ENCODE measurements around the gene HSPA12A.

The HSPA12A gene

DNA sequence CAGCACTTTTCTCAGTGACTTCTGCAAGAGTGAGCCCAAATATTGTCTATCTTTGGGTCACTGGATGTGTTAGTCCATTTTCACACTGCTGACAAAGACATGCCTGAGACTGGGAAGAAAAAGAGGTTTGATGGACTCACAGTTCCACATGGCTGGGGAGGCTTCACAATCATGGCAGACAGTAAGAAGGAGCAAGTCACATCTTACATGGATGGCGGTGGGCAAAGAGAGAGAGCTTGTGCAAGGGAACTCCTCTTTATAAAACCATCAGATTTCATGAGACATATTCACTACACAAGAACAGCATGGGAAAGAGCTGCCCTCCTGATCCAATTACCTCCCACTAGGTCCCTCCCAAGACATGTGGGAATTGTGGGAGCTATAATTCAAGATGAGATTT is 6.1 kb upstream of the HSPA12A start:
- no peak for FAIRE-seq
- TF ChIP-seq POLR2AphosphoS5 (IDR thresholded peaks at IDR 0.05; ENCODE audit: low read depth, low read length) (no peak), POU2F2 (IDR thresholded peaks at IDR 0.05; ENCODE audit: low read depth, low read length) (no peak), TAF1 (IDR thresholded peaks at IDR 0.05; ENCODE audit: low read depth, low read length) (no peak), POLR2A (IDR thresholded peaks at IDR 0.05; ENCODE audit: low read depth, low read length) (no peak), SPI1 (IDR thresholded peaks at IDR 0.05; ENCODE audit: low read depth, low read length) (no peak), PAX5 (IDR thresholded peaks at IDR 0.05; ENCODE audit: insufficient read depth, low read length, severe bottlenecking) (no peak)
- DNase-seq (ENCODE audit: insufficient read length, low spot score), result no peak

DNA sequence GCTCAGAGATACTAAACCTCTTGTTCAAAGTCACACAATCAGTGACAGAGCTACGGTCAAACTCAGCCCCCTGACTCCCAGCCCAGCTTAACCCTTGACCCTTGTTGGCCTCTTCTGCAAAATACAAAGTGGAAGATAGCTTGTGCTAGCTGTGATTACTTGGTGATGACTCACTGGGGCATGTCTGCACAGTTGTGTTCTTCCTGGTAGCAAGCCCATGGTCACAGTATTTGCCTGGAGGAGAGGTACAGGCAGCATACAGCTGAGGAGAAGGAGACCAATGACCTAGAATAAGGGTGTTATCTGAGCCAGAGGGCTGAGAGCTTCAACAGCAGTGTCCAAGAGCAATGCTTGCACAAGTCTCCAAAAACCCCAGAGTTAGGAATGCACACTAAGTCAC is 5.7 kb upstream of the HSPA12A start:
- FAIRE-seq (no peak), DNase-seq (ENCODE audit: insufficient read length, low spot score) (no peak)
- TF ChIP-seq PAX5 (IDR thresholded peaks at IDR 0.05; ENCODE audit: insufficient read depth, low read length, severe bottlenecking) (no peak), TAF1 (IDR thresholded peaks at IDR 0.05; ENCODE audit: low read depth, low read length) (no peak)

DNA sequence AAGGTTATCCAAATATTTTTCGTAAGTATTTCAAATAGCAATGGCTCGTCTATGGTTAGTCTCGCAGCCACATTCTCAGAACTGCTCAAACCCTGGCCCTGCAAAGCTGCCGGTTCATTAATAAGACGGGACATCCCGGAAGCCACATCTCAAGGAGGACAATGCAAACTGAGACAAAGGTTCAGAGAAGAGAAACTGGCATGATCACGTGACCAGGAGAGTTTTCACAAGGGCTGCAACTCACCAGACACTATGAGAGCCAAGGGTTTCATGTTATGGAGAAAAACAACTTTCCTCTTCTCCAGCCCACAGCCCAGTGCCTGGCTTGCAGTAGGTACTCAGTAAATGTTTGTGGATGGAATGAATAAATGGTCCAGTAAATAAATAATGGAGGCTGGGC is 5.0 kb upstream of the HSPA12A start:
- no peak for DNase-seq (ENCODE audit: insufficient read length, low spot score)
- FAIRE-seq, result no peak
- TF ChIP-seq POU2F2 (IDR thresholded peaks at IDR 0.05; ENCODE audit: low read depth, low read length), result no peak
- no peak for TF ChIP-seq POLR2AphosphoS5 (IDR thresholded peaks at IDR 0.05; ENCODE audit: low read depth, low read length)
- no peak for TF ChIP-seq SPI1 (IDR thresholded peaks at IDR 0.05; ENCODE audit: low read depth, low read length)
- no peak for TF ChIP-seq PAX5 (IDR thresholded peaks at IDR 0.05; ENCODE audit: insufficient read depth, low read length, severe bottlenecking)
- no peak for TF ChIP-seq TAF1 (IDR thresholded peaks at IDR 0.05; ENCODE audit: low read depth, low read length)
- no peak for TF ChIP-seq POLR2A (IDR thresholded peaks at IDR 0.05; ENCODE audit: low read depth, low read length)

DNA sequence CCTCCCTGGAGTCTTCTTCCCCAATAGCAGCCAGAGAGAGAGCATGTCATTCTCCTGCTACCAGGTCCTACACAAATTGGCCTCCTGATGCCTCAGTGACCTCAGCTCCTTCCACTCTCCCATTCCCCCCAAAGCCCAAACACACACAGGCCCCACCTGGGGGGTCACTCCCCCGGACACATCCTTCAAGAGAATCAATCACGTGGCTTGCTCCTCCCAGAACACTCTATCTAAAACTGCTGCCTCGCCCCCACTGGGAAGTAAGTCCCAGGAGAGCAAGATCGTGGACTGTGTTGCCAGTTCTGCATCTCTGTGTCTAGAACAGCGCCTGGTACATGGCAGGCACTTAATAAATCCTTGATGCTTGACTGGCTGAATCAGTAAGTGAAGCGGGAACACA is 2.5 kb upstream of the HSPA12A start:
- DNase-seq (ENCODE audit: insufficient read length, low spot score) (no peak), FAIRE-seq (no peak)
- TF ChIP-seq SPI1 (IDR thresholded peaks at IDR 0.05; ENCODE audit: low read depth, low read length), result no peak
- TF ChIP-seq PAX5 (IDR thresholded peaks at IDR 0.05; ENCODE audit: insufficient read depth, low read length, severe bottlenecking), result no peak
- no peak for TF ChIP-seq POU2F2 (IDR thresholded peaks at IDR 0.05; ENCODE audit: low read depth, low read length)
- no peak for TF ChIP-seq POLR2A (IDR thresholded peaks at IDR 0.05; ENCODE audit: low read depth, low read length)
- no peak for TF ChIP-seq POLR2AphosphoS5 (IDR thresholded peaks at IDR 0.05; ENCODE audit: low read depth, low read length)
- no peak for TF ChIP-seq TAF1 (IDR thresholded peaks at IDR 0.05; ENCODE audit: low read depth, low read length)

DNA sequence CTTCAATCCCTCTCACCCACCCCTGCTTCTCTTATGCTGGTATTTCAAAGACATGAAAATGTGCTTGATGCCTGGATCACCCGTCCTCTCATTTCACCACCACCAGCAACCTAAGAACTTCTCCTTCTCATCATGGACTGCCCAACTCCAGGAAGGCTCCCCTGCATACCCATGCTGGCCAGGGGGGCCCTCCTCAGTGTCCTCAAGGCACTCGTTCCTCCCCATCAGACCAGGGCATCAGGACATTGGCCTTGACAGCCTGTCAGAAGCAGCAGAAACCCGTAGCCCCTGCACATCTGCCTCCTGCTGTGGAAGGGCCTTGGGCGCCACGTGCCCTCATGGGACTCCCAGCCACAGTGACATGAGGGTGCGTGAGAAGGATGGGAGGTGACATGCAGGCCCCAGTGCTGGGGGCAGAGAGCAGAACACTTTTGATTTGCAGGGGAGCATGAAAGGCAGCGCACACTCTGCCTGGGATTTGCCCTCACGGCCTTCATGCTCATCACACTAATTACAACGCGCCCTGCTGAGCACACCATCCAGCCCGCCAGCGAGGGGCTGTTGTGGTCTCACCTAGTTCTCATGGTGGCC is 1.9 kb upstream of the HSPA12A start:
- TF ChIP-seq PAX5 (IDR thresholded peaks at IDR 0.05; ENCODE audit: insufficient read depth, low read length, severe bottlenecking) (no peak), TAF1 (IDR thresholded peaks at IDR 0.05; ENCODE audit: low read depth, low read length) (no peak), POU2F2 (IDR thresholded peaks at IDR 0.05; ENCODE audit: low read depth, low read length) (no peak)
- no peak for DNase-seq (ENCODE audit: insufficient read length, low spot score)
- no peak for FAIRE-seq

DNA sequence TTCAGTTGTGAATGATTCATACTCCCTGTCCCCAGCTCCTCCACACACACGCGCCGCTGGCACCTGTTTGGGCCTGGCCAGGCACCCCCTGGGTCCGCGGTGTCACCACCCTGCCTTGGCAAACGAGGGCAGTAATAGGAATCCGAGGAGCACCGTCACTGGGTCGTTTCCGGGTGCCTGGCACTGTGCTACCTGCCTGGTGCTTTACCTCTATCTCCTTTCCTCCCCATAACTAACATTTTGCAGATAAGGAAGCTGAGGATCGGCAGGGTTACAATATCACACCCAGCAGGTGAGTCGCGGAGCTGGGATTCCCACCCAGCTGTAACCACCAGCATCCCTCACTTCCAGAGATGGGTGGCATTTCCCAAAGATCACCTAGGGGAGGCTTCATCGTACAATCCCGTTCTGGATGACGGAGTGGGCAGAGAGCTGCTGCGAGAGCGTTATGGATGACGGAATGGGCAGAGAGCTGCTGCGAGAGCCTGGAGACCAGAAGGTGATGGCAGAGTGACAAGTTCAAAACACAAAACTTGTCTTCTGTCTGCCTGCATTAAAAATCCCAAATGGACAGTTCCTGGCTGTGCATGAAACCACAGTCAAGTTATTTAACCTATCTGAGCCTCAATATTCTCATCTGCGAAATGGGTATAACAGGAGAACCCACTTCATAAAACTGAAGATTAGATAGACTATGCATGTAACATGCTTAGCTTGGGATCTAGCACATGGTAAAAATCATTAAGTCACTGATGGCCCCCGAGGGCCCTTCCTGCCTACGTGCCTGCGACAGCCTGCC is 1.1 kb upstream of the HSPA12A start:
- DNase-seq (ENCODE audit: insufficient read length, low spot score) (no peak), FAIRE-seq (no peak)
- TF ChIP-seq POLR2AphosphoS5 (IDR thresholded peaks at IDR 0.05; ENCODE audit: low read depth, low read length) (no peak), PAX5 (IDR thresholded peaks at IDR 0.05; ENCODE audit: insufficient read depth, low read length, severe bottlenecking) (no peak), POLR2A (IDR thresholded peaks at IDR 0.05; ENCODE audit: low read depth, low read length) (no peak), POU2F2 (IDR thresholded peaks at IDR 0.05; ENCODE audit: low read depth, low read length) (no peak), SPI1 (IDR thresholded peaks at IDR 0.05; ENCODE audit: low read depth, low read length) (no peak), TAF1 (IDR thresholded peaks at IDR 0.05; ENCODE audit: low read depth, low read length) (no peak)

DNA sequence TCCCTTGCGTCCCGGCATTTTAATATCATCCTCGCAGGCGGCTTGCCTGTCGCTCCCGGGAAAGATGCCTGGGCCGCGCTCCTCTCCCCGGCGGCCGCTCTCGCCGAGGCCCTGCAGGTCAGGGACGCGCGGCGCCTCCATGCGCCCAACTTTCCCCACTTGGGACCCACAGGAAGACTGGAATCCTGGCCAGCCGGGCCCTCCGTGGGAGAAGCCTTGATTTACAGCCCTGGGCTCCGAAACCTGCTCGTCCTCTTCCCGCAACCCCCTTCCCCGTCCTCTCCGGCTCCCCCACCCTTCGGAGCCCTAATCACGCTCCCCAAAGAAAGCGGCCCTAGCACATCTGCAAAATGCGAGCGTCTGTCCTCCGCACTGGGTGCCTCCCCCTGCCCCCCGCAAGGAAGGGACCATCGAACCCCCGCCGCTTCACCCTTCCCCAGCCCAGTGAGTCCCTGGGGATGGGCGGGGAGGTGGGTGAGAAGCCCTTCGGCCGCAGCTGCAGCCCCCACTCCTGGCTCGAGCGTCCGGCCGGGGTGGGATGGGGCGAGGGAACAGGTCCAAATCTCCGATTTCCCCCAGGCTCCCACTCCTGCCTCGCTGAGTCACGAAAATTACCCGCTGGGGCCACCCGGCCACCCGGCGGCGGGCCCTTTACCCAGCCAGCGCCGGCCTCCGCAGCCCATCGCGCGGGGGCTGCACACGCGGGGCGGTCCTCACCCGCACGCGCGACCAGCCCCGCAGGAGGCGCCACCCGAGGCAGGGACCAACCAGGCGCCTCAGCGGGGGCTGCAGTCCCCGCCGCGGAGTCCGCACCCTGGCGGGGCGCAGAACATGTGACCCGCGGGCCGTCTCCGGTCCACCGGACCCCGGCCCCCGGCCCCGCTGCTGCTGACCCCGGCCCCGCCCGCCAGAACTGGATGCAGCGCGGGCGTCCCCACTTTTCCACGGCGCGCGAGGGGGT is 695 bp downstream of the HSPA12A start:
- peak; percentile 23 for DNase-seq (ENCODE audit: insufficient read length, low spot score)
- FAIRE-seq, result no peak

DNA sequence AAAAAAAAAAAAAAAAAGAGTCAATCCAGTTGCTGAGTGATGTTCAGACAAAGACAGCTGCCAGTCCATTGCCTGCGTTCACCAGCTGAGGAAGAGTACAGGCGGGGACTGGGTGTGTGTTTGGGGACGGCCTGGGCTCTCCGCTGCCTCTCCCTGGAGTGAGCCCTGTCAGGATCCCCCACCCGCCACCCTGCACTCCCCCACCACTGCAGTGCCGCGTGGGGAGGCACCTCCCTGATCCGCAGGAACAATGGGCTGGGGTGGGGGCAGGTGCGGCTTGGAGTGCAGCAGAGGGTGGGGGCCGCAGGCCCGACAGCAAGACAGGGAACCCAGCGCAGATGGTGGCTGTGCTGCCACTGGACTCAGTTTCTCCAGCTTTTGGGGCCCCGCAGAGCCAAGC is 1.4 kb downstream of the HSPA12A start:
- DNase-seq (ENCODE audit: insufficient read length, low spot score), result no peak
- TF ChIP-seq POU2F2 (IDR thresholded peaks at IDR 0.05; ENCODE audit: low read depth, low read length), result no peak
- FAIRE-seq, result no peak

More for the DNA sequence above, 695 bp downstream of the HSPA12A start:
- TF ChIP-seq POU2F2 (IDR thresholded peaks at IDR 0.05; ENCODE audit: low read depth, low read length) (no peak), PAX5 (IDR thresholded peaks at IDR 0.05; ENCODE audit: insufficient read depth, low read length, severe bottlenecking) (no peak), POLR2A (IDR thresholded peaks at IDR 0.05; ENCODE audit: low read depth, low read length) (no peak), POLR2AphosphoS5 (IDR thresholded peaks at IDR 0.05; ENCODE audit: low read depth, low read length) (no peak), SPI1 (IDR thresholded peaks at IDR 0.05; ENCODE audit: low read depth, low read length) (no peak)

DNA sequence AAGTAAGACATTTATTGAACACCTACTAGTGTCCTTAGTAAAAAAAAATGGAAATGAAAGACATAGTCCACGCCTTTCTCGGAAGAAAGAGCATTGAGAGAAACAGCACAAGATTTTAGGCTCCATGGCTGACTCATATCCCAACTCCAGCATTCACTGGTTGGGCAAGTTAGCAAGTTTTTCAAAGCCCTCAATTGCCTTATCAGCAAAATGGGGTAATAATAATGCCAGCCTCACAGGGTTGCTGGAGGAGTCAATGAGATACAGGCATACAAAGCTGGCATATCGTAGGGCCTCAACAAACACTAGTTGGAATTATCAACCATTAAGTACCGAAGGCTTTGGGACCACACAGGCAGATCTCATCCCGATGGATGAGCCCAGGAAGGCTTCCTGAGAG is 4.0 kb downstream of the HSPA12A start:
- no peak for FAIRE-seq
- no peak for DNase-seq (ENCODE audit: insufficient read length, low spot score)
- TF ChIP-seq POLR2A (IDR thresholded peaks at IDR 0.05; ENCODE audit: low read depth, low read length), result no peak
- TF ChIP-seq TAF1 (IDR thresholded peaks at IDR 0.05; ENCODE audit: low read depth, low read length), result no peak
- no peak for TF ChIP-seq POLR2AphosphoS5 (IDR thresholded peaks at IDR 0.05; ENCODE audit: low read depth, low read length)
- TF ChIP-seq POU2F2 (IDR thresholded peaks at IDR 0.05; ENCODE audit: low read depth, low read length), result no peak
- TF ChIP-seq SPI1 (IDR thresholded peaks at IDR 0.05; ENCODE audit: low read depth, low read length), result no peak
- TF ChIP-seq PAX5 (IDR thresholded peaks at IDR 0.05; ENCODE audit: insufficient read depth, low read length, severe bottlenecking), result no peak
